ENCODE results near the gene ARMC8.
"Not testable (repeated sequence)": the region's sequence is repeated elsewhere in the genome, so short reads cannot be mapped to it uniquely, and the experiment has no call there.

ARMC8 gene, protein sequence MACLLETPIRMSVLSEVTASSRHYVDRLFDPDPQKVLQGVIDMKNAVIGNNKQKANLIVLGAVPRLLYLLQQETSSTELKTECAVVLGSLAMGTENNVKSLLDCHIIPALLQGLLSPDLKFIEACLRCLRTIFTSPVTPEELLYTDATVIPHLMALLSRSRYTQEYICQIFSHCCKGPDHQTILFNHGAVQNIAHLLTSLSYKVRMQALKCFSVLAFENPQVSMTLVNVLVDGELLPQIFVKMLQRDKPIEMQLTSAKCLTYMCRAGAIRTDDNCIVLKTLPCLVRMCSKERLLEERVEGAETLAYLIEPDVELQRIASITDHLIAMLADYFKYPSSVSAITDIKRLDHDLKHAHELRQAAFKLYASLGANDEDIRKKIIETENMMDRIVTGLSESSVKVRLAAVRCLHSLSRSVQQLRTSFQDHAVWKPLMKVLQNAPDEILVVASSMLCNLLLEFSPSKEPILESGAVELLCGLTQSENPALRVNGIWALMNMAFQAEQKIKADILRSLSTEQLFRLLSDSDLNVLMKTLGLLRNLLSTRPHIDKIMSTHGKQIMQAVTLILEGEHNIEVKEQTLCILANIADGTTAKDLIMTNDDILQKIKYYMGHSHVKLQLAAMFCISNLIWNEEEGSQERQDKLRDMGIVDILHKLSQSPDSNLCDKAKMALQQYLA

DNA sequence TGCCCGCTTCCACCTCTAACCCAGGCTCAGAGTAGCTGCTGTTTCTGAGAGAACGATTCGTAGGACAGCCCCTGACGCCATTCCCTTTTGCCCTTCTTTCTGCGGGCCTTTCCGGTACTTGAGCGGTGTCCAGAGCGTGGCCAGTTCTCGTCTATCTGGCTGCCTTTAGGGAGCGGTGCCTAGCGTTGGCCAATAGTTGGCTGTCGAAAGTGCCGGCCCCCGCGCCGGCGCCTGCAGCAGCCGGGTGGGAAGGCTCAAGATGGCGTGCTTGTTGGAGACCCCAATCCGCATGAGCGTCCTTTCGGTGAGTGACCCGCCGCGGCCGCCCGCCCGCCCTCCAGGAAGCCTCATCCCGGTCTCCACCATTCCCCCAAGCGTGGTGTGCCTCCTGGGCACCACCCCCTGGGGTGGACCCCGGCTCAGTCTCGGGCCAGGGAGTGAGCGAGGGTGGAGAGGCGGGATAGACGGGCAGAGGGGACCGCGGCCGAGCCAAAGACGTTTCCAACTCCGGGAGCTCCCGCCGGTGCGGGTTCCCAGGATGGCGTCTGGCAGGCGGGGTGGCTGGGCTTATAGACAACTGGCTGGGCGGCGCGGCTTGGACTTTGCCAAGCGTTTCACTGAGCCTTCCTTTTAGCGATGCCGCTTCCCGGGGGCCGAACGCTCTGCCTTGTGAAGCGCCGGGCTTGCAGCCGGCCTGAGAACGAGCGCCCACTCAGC lies at the start of gene ARMC8:
ARMC8 (plus strand) TSS at position 6 of the 717 bp plus-strand sequence; CDS start at position 260, 254 bp downstream.
- DNase-seq (ENCODE audit: insufficient read length, low spot score) (peak; percentile 88), FAIRE-seq (peak; percentile 26)

DNA sequence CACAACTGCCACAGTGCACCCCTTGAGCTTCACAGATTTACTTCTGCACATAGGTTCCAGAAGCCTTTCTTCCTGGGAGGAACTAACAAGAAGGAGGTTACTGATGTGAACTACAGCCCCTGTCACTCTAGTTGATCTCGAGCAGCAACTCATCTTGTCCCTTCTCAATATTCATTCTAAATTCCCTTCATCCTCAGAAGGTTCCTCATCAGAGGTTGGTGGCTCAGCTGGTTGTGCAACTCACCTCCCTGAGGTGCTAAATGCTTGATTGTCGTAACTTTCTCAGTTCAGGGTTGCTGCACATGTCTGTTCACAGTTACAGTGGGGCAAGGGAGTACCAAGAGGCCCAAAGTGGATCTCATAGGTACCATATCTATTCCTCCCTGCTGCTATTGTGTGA lies 49.2 kb upstream of the ARMC8 start:
- DNase-seq (ENCODE audit: insufficient read length, low spot score) (no peak), FAIRE-seq (no peak)

DNA sequence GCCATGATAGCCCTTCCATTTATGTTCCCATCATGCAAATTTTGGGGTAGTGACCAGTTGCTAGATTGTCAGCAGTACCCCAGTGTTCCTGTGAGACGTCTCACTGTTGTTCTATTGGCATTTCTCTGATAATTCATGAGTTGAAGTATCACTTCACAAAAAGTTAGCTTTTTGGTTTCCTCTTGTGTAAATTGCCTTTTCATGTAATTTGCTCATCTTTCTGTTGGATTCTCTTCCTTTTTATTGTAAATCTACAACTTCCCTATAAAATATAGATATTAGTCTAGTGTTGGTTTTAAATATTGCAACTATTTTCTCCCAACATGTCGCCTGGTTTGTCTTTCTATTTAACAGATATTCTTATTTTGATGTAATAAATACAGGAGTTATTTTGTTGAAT lies 47.4 kb upstream of the ARMC8 start:
- FAIRE-seq (no peak), DNase-seq (ENCODE audit: insufficient read length, low spot score) (no peak)

DNA sequence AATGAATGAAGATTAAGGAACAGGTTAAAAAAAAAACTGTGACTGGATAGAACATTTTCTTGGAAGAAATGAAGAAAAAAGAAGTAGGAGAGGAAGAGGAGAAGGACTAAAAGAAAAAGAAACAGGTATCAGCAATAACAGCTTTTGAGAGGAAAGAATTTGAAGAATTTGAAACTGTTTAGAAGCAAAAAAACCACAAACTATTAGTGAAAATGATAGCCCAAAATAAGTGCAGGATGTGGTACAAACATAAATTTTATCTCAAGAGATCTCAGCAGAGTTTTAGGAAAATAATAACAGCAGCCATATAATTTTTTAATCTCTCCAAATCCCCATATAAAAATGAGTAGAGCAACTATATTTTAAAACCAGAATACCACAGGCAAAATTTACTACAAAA lies 46.2 kb upstream of the ARMC8 start:
- FAIRE-seq: no peak
- DNase-seq (ENCODE audit: insufficient read length, low spot score): no peak

DNA sequence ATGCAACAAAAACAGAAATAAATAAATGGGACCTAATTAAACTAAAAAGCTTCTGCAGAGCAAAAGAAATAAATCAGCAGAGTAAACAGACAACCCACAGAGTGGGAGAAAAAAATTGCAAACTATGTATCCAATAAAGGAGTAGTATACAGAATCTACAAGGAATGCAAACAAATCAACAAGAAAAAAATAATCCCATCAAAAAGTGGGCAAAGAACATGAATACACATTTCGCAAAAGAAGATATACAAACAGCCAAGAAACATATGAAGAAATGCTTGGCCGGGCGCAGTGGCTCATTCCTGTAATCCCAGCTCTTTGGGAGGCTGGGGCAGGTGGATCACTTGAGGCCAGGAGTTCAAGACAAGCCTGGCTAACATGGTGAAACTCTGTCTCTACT lies 44.9 kb upstream of the ARMC8 start:
- DNase-seq (ENCODE audit: insufficient read length, low spot score); FAIRE-seq: not testable (repeated sequence)

DNA sequence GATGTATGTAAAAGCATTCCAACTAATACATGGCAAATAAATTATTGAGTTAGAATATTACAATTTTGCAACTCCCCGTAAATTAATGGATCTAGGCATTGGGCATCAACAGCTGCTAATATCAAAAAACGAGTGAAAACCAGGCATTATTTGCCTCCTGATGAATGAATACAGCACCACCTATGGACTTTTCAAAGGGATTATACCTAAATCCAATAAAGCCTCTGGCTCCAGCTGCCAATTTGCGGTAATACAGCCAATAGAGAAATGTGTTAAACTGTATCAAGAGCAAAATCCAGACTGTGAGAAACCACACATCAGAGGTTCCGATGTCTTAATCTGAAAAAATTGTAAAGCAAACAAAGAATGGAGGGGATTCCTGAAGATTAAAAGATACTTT lies 38.6 kb upstream of the ARMC8 start:
- DNase-seq (ENCODE audit: insufficient read length, low spot score) (no peak), FAIRE-seq (no peak)

DNA sequence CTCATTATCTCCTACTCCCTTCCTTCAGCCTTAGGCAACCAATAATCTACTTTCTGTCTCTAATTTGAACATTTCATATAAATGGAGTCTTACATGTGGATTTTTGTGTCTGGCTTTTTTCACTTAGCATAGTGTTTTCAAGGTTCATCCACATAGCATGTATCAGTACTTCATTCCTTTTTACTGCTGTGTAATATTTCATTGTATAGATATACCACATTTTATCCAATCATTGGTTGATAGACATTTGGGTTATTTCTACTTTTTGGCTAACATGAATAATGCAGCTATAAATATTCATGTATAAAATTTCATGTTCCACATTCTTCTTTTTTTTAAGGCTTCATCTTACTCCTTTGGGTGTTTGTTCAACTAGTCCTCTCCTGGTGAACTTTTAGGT lies 32.6 kb upstream of the ARMC8 start:
- DNase-seq (ENCODE audit: insufficient read length, low spot score) (no peak), FAIRE-seq (no peak)

DNA sequence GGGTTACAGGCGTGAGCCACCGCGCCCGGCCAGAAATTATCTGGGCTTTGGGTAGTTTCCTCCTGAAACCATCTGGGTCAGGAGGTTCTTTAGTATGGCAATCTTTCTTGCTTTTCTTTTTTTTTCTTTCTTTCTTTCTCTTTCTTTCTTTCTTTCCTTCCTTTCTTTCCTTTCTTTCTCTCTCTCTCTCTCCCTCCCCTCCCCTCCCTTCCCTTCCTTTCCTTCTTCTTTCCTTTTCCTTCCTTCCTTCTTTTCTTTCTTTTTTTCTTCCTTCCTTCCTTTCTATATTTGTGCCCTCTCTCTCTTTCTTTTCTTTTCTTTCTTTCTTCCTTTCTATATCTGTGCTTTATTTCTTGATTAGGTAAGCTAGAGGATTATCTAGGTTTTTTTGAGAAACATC lies 29.4 kb upstream of the ARMC8 start:
- FAIRE-seq (no peak), DNase-seq (ENCODE audit: insufficient read length, low spot score) (no peak)

DNA sequence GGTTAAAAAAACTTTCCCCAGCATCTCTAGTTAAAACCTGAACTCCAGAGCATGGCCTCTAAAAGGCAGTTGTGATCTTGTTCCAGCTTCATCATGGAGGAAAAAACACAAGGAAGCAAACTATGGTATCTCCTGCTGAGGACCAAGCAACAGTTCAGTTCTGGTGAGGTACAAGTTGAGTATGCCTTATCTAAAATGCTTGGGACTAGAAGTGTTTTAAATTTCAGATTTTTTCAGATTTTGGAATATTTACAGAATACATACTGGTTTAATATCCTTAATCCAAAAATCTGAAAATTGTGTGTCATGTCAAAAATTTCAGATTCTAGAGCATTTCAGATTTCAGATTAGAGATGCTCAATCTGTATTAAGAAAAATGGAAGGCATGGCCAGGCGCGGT lies 22.0 kb upstream of the ARMC8 start:
- no peak for DNase-seq (ENCODE audit: insufficient read length, low spot score)
- FAIRE-seq: no peak

DNA sequence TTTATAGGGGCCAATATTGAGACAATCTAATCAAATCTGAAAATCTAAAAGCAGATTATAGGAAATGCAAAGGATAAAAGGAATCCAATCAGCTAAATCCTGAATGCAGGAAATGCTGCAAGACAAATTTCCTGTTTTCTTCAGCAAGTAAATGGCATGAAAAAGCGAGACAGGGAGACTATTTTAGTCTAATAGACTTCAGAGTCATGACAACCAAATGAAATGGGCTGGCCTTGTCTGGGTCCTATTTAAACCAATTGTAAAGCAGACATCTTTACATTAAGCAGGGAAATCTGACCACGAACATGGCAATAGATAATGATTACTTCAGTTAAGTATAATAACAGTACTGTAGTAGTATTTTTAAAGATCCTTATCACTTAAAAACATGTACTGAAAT lies 14.5 kb upstream of the ARMC8 start:
- FAIRE-seq: no peak

DNA sequence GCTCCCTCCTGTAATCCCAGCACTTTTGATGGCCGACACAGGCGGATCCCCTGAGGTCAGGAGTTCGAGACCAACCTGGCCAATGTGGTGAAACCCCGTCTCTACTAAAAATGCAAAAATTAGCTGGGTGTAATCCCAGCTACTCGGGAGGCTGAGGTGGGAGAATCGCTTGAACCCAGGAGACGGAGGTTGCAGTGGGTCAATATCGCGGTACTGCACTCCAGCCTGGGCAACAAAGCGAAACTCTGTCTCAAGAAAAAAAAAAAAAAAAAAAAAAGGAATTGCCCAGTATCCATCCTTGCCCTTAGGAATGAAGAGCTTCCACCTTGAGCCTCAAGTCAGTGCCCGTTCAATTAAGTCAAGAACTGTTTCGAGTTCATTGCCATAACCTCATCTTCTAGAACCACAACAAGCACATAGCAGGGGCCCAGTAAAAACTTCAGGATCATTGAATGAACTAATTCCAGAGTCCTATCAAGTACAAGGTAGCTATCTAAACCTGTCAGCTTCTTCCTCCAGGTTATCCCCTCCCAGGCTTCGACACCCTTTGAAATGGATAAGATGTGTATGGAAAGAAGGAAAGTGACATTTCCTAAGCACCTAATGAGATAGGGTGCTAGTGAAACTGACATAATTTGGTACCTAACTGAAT lies 13.2 kb upstream of the ARMC8 start:
- DNase-seq (ENCODE audit: insufficient read length, low spot score): no peak

More for the DNA sequence above, 14.5 kb upstream of the ARMC8 start:
- DNase-seq (ENCODE audit: insufficient read length, low spot score): no peak

DNA sequence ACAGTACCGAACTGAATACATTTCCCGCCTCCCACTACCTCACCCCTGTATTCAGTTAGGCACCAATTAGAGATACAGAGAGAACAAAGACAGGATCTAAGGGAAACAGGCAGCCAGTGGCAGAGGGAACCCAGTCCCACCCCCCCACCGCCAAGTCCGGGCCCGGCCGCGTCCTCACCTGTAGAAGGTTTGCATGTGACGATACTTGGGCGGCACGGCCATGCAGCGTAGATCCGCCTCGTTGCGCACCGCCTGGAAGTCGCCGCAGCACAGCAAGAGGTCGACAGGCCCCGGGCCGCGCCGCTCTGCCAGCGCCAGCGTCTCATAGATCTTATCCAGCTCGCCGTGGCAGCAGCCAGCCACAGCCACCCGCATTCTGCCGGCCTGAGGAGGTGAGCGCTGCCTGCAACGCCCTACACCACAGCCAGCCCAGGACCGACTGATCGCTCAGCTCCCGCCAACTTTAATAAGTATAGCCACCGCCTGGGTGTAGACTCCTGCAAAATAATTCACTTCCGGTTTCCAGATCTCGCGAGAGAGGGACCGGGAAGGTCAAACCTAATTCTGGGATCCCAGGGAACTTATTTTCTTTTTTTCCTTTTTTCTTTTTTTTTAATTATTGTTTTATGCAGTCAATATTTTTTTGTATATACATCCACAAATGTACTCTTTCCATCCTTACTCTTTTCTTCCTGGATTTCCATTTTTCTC lies 12.5 kb upstream of the ARMC8 start, which contains the start of gene DBR1:
DBR1 (minus strand) TSS at position 501 of the 711 bp plus-strand sequence; CDS start at position 375, 126 bp downstream.
- FAIRE-seq: peak; percentile 23
- peak; percentile 51 for DNase-seq (ENCODE audit: insufficient read length, low spot score)

More for the DNA sequence above, 13.2 kb upstream of the ARMC8 start:
- FAIRE-seq: peak; percentile 83

DNA sequence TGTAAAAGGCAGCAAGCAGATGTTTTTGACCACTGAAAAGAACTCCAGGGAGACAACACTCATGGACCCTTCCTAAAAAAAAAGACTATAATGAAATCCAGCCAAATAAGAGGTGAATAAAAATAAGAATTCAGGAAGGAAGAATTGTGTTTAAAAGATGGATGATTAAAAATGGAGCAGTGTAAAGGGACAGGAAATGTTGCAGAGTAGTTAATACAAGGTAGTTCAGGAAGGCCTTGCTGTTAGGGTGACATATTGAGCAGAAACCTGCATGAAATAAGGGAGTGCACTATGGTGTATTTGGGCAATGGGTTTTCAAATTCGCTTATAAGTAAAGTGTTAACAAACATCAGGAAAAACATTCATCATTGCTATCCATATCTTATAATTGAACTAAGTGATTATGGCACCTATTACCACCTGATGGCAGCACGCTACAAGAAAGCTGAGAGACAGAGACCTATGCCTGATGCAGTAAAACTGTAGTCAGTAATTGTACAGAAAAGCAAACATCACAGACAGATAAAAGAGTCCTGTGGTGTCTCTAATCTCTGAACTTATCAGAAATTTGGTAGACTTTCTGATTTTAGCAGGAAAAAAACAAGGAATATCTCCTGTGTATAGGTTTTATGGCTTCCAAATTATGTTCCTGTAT lies 6.6 kb upstream of the ARMC8 start:
- DNase-seq (ENCODE audit: insufficient read length, low spot score): no peak

DNA sequence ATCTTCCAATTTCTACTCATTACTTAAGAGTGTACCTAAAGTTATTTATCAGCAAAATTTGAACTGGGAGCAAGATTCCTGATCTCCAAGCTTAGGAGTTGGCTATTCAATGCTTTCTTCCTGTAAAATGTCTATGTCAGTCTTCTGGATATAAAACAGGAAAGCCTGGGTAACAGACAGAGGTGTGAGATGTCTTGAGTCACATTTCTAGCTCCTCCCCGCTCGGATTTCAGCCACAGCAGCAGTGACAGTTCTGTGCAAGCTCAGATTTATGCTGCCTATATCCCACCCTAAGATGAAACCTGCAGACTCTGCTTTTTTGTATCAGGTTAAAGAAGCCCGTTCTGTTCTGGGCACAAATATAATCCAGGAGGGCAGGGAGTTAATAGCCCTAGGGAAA lies 2.1 kb upstream of the ARMC8 start:
- DNase-seq (ENCODE audit: insufficient read length, low spot score) (no peak), FAIRE-seq (no peak)

More for the DNA sequence above, 6.6 kb upstream of the ARMC8 start:
- FAIRE-seq: peak; percentile 72

DNA sequence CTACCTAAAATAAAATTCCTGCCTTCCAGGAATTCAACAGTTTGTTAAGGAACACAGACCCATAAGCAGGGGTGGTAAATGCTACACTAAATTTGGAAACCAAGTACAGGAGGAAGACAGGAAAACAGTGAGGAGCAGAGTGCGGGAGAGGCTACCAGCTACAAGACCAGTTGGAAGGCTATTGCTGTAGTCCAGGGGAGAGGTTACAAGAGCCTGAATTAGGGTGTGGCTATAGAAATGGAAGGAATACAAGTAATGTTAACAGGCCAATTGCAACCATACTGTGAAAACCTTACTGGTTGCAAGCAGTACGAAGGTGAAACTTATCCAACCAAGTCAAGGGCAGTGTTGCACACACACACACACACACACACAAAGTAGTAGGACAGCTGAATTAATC lies 880 bp upstream of the ARMC8 start:
- FAIRE-seq (no peak), DNase-seq (ENCODE audit: insufficient read length, low spot score) (no peak)

DNA sequence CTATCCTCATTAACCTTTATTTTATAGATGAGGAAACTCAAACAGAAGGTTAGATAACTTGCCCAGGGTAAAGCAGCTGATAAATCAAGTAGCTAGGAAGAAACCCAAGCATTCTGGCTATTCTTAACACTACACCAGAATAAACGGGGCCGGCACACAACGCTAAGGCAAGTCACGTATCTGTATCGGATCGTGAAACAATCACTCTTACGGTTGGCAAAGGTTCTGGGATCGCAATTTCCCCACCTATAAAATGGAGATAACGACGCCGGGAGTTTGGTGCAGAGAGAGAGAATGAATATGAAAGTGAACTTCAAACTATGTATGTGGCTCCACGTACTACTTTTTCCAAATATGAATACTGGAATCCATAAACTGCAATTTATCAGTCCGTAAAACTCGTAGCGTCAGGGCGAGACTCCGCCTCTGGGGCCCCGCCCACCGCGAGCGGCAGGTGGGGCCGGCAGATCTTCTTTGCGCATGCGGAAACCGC lies 252 bp upstream of the ARMC8 start:
- DNase-seq (ENCODE audit: insufficient read length, low spot score): no peak
- peak; percentile 91 for FAIRE-seq

DNA sequence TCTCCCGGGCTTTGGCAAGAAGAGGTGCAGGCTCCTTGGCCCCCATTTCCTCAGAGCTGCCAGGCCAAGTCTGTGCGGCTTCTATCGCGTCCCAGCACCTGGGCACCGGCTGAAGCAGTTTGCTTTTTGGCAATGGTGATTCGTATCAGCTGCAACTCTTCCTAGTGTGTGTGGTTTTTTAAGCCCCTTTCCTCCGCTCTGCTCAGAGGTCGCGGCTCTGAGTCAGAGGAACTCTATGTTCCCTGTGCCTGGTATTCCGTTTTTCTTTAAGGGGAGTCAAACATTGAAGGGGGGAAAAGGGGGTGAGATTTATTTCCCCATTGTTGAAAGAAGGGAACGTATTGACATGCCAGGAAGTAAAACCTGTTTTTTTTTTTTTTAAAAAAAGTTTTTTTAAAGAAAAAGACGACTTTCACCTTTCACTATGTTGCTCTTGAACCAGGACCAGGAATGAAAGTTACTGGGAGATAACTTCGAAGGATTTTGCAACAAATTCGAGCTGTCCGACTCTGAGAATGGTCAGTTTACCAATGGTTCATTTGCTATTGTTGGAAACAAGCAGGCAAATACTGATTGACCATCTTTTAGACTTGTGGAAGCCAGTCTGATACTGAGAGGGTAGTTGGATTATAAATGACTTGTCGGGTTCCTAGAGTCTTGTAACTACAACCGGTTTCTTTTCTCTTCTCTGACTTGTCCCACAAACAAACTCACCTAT lies 1.1 kb downstream of the ARMC8 start:
- DNase-seq (ENCODE audit: insufficient read length, low spot score) (peak; percentile 16), FAIRE-seq (no peak)

DNA sequence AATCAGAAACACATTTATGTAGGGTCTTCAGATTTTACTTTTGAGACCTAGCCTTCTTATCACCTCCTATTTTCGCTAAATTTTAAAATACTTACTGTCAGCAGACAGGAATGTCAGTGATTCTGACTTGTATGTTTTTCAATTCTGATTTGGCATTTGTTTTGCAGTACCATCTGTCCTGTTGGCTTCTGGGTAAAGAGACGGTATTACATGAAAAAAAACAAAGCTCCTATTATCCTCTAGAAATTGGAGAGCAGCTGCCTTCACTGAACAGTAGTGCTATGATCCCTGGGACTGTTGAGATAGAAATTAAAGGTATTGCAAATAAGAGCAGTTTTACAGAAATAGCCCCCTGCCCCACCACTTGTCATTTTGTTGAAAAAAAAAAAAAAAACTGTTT lies 8.4 kb downstream of the ARMC8 start:
- no peak for DNase-seq (ENCODE audit: insufficient read length, low spot score)
- no peak for FAIRE-seq

DNA sequence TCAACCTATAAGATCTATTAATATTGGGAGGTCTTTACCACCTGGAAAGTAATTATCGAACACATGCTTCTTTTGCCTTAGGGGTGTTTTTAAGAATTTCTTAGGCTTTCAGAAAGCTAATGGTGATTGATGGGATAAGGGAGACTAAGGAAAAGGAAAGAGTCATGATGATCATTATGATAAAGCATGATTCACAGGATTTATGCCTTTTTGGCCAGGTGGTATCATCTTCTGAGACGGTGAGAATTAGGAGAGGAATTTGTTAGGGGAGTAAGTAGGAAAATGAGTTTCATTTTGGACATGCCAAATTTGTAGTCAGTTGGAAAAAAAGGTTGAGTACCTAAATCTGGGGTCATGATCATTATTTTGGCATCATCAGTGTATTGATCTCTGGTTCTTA lies 8.9 kb downstream of the ARMC8 start:
- DNase-seq (ENCODE audit: insufficient read length, low spot score) (no peak), FAIRE-seq (no peak)

All from GM19239 (cell line).